Cardiac muscle cell (in vitro differentiated cells and primary cell): ENCODE results near the gene EZR. TPM values are rescaled to one million over a fixed set of nuclear protein-coding genes. Genes with fewer than 3 reads are reported as not detected.

Source experiments
- DNase-seq, 2 donors: peaks; one replicate each; pipeline versions ENCODE4 v3.0.0 to v3.0.0-alpha.2; 2010 to 2017; ENCODE audit warnings: low read depth in 1 of 2, low spot score in 1 of 2
- H3K27ac ChIP-seq: fragments of 200-600 bp; sonication (generic); 2 replicates; pipeline ENCODE4 v1.5.1; 2016
- H3K27me3 ChIP-seq: fragments of 200-600 bp; sonication (generic); 2 replicates; pipeline ENCODE4 v1.6.0; 2016; ENCODE audit warnings: control low read depth
- H3K36me3 ChIP-seq: fragments of 200-600 bp; sonication (generic); 2 replicates; pipeline ENCODE4 v1.5.1; 2016; ENCODE audit warnings: control low read depth
- H3K4me1 ChIP-seq: fragments of 200-600 bp; sonication (generic); 2 replicates; pipeline ENCODE4 v1.8.1; 2017; ENCODE audit warnings: low read depth, mild to moderate bottlenecking, mixed run types
- H3K4me3 ChIP-seq: fragments of 200-600 bp; sonication (generic); 2 replicates; pipeline ENCODE4 v1.5.1; 2016; ENCODE audit warnings: mild to moderate bottlenecking
- H3K9me3 ChIP-seq: fragments of 200-600 bp; sonication (generic); 2 replicates; pipeline ENCODE4 v1.5.1; 2017; ENCODE audit warnings: low read depth, mild to moderate bottlenecking, control low read depth
- polyA plus RNA-seq: library from polyadenylated mRNA; unstranded; fragments of >200 nt; fragmentation: Nextera tagmentation; extraction: Ambion mirVana; gene quantifications from 2 replicates; pipeline ENCODE4 v1.2.1, GENCODE V29; 2016
- total RNA-seq: library from RNA; depleted of rRNA; stranded (reverse); fragments of >200 nt; gene quantifications from 2 replicates; pipeline ENCODE4 v1.2.3, GENCODE V29; 2016
- TF ChIP-seq, protein P1 (sequence below): IDR thresholded peaks from 2 replicates; pipeline ENCODE4 v1.5.1; 2012; ENCODE audit warnings: low read depth, mild to moderate bottlenecking, low read length

The EZR gene
- 356 and 401 TPM in 2 replicates for total RNA-seq
- polyA plus RNA-seq = 375 and 448 TPM in 2 replicates

- peak; percentile 80 to 88 for DNase-seq
- Histone ChIP-seq H3K4me3 (peak within 1 kb of the TSS; percentile 100), H3K9me3 (no peaks in the 10 kb centered on the region), H3K36me3 (no peaks in the 10 kb centered on the region), H3K4me1 (peaks cover 22% of the 10 kb centered on the region), H3K27ac (peak within 1 kb of the TSS; percentile 93), H3K27me3 (no peaks in the 10 kb centered on the region)
- TF ChIP-seq, protein P1, sequence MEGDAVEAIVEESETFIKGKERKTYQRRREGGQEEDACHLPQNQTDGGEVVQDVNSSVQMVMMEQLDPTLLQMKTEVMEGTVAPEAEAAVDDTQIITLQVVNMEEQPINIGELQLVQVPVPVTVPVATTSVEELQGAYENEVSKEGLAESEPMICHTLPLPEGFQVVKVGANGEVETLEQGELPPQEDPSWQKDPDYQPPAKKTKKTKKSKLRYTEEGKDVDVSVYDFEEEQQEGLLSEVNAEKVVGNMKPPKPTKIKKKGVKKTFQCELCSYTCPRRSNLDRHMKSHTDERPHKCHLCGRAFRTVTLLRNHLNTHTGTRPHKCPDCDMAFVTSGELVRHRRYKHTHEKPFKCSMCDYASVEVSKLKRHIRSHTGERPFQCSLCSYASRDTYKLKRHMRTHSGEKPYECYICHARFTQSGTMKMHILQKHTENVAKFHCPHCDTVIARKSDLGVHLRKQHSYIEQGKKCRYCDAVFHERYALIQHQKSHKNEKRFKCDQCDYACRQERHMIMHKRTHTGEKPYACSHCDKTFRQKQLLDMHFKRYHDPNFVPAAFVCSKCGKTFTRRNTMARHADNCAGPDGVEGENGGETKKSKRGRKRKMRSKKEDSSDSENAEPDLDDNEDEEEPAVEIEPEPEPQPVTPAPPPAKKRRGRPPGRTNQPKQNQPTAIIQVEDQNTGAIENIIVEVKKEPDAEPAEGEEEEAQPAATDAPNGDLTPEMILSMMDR = no peak
These were observed at the start of gene EZR for GRCh38 chr6:158819213-158819976. Gene EZR (minus strand): TSS chr6:158819368. CDS start chr6:158818093, 1,275 bp downstream.

DNA sequence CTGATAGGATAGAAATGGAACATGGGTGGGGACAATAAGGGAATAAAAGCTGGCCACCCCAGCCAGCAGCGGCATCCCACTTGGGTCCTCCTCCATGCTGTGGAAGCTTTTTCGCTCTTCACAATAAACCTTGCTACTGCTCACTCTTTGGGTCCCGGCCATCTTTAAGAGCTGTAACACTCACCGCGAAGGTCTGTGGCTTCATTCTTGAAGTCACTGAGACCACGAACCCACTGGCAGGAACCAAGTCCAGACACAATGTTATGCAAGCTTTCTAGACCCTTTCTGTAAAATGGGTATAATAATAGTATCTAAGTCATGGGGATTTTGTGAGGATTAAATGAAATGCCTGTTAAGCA, 48.9 kb upstream of the EZR start:
- TF ChIP-seq, protein P1 = no peak

GRCh38 chr6:158867381-158868121, 48.4 kb upstream of the EZR start:
- H3K27me3 ChIP-seq = no peaks in the 10 kb centered on the region
- TF ChIP-seq, protein P1 = no peak
- no peak for DNase-seq
- H3K9me3 ChIP-seq = no peaks in the 10 kb centered on the region
- H3K36me3 ChIP-seq = no peaks in the 10 kb centered on the region
- H3K27ac ChIP-seq = no peak overlapping the region
- no peak overlapping the region for H3K4me3 ChIP-seq
- no peaks in the 10 kb centered on the region for H3K4me1 ChIP-seq

More for the DNA sequence above, 48.9 kb upstream of the EZR start:
- Histone ChIP-seq H3K9me3 (no peaks in the 10 kb centered on the region), H3K27ac (no peak overlapping the region), H3K4me1 (no peaks in the 10 kb centered on the region), H3K27me3 (no peaks in the 10 kb centered on the region), H3K36me3 (no peaks in the 10 kb centered on the region), H3K4me3 (no peak overlapping the region)
- DNase-seq = no peak

DNA sequence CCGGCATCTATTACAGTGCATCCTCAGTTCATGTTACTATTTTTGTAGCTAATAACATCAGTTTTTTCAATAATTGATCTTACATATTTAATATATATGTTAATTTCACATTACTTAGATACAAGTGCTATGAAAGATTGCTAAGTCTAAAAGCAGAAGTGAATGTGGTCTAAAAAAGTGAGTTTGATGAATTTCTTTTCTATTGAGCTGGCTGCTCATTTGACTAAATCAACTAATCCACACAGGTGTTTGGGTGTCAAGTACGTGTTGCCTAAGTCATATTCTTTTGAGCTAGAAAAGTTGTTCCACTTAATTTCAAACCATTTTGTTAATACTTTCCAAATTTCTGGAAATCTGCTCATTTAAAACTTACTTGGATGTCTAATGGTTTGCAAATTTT, 46.6 kb upstream of the EZR start:
- no peaks in the 10 kb centered on the region for H3K36me3 ChIP-seq
- no peaks in the 10 kb centered on the region for H3K27me3 ChIP-seq
- H3K9me3 ChIP-seq = no peaks in the 10 kb centered on the region
- TF ChIP-seq, protein P1 = no peak
- DNase-seq = no peak
- H3K27ac ChIP-seq = no peak overlapping the region
- H3K4me1 ChIP-seq = no peaks in the 10 kb centered on the region
- H3K4me3 ChIP-seq = no peak overlapping the region

GRCh38 chr6:158863646-158864045, 44.5 kb upstream of the EZR start:
- DNase-seq = no peak
- no peaks in the 10 kb centered on the region for H3K36me3 ChIP-seq
- no peak overlapping the region for H3K4me3 ChIP-seq
- H3K4me1 ChIP-seq = no peaks in the 10 kb centered on the region
- no peaks in the 10 kb centered on the region for H3K27me3 ChIP-seq
- H3K27ac ChIP-seq = no peak overlapping the region
- TF ChIP-seq, protein P1 = no peak
- H3K9me3 ChIP-seq = no peaks in the 10 kb centered on the region
